Omental fat pad (tissue), 4 donors: ENCODE results near the gene EDA2R. TPM values are rescaled to one million over a fixed set of nuclear protein-coding genes. Genes with fewer than 3 reads are reported as not detected.

ENCODE experiments used
- ATAC-seq: fragments of 150-250 bp; one replicate; pipeline ENCODE4 v1.9.1; 2016; ENCODE audit warnings: mild to moderate bottlenecking, moderate library complexity; ENCODE audit not compliant: low FRiP score
- DNase-seq: peaks from one replicate; pipeline ENCODE4 v3.0.0-alpha.2; 2019; ENCODE audit warnings: low spot score
- CTCF ChIP-seq, 3 donors: fragments of 450-650 bp; IDR thresholded peaks; one replicate each; pipeline ENCODE4 v1.5.1; 2016 to 2017; ENCODE audit warnings: antibody characterized with exemption in 3 of 3, mild to moderate bottlenecking in 3 of 3, moderate library complexity in 2 of 3
- small RNA-seq: library from RNA; depleted of rRNA; stranded (forward); fragments of <200 nt; gene quantifications from one replicate; pipeline ENCODE3, GENCODE V24; 2016
- total RNA-seq, 4 donors: library from RNA; depleted of rRNA; stranded (reverse); fragments of >200 nt; gene quantifications; one replicate each; pipeline ENCODE4 v1.1.0, GENCODE V29; 2016

Gene EDA2R
- total RNA-seq, 4 donors from 2014 or later, result 0.24 to 1.0 (median 0.82) TPM

- no peak for DNase-seq
- no peak for ATAC-seq
- TF ChIP-seq CTCF (IDR thresholded peaks at IDR 0.05), result no peak
Measured at GRCh38 chrX:66553973-66554372, 84.9 kb downstream of the EDA2R start.

- TF ChIP-seq CTCF (IDR thresholded peaks at IDR 0.05), result no peak
- ATAC-seq (no peak), DNase-seq (no peak)
Measured at GRCh38 chrX:66547847-66548369, 91.0 kb downstream of the EDA2R start.

Small RNA genes within 50 kb of the gene (small RNA-seq; reads per million reads assigned to genes)
- not detected for gene RNU6-394P
